Neuron (in vitro differentiated cells): ENCODE results near the gene CPA5.
"Not testable (repeated sequence)": the region's sequence is repeated elsewhere in the genome, so short reads cannot be mapped to it uniquely, and the experiment has no call there.

Source experiments
- H2AFZ ChIP-seq: one replicate; pipeline ENCODE4 v1.6.1; 2013; ENCODE audit warnings: low read depth, mild to moderate bottlenecking, inconsistent platforms, low read length, moderate library complexity
- H3K27me3 ChIP-seq: one replicate; pipeline ENCODE4 v1.6.1; 2013; ENCODE audit warnings: low read length; ENCODE audit not compliant: insufficient read depth
- H3K36me3 ChIP-seq: one replicate; pipeline ENCODE4 v1.6.1; 2013; ENCODE audit warnings: low read length; ENCODE audit not compliant: insufficient read depth
- H3K4me1 ChIP-seq: one replicate; pipeline ENCODE4 v1.6.1; 2013; ENCODE audit warnings: low read length; ENCODE audit not compliant: insufficient read depth
- H3K4me3 ChIP-seq: 2 replicates; pipeline ENCODE4 v1.5.1; 2013; ENCODE audit warnings: mild to moderate bottlenecking, low read length, moderate library complexity
- H3K9me3 ChIP-seq: one replicate; pipeline ENCODE4 v1.6.1; 2013; ENCODE audit warnings: low read length

Gene CPA5

DNA sequence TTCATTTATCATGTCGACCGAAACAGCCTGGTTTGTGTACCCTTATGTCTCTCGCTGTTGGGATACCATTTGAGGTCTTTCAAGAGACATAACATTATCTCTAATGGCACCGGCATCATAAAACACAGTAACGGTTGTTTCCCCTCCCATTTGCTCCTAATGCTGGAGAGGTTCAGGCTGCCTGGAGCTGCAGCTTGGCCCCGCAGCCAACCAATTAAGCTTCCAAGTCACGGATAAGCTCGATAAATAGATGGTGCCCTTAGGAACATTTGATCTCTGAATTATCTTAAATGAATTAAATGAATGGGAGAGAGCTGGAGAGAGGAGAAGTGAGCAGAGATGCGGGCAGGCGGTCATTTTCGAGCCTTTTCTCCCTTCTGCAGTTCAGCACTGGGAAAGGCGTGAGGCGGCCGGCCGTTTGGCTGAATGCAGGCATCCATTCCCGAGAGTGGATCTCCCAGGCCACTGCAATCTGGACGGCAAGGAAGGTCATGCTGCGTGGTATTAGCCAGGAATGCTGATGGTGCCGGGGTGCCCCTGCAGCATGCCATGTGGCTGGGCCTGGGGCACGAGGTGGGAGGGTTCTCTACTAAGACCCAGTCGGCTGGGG lies 39.1 kb upstream of the CPA5 start:
- Histone ChIP-seq H3K4me1 (no peaks in the 10 kb centered on the region), H3K36me3 (no peaks in the 10 kb centered on the region), H3K9me3 (peaks cover 2% of the 10 kb centered on the region), H2AFZ (no peak overlapping the region), H3K4me3 (no peak overlapping the region), H3K27me3 (no peaks in the 10 kb centered on the region)

- H3K4me1 ChIP-seq: no peaks in the 10 kb centered on the region
- no peaks in the 10 kb centered on the region for H3K27me3 ChIP-seq
- H3K9me3 ChIP-seq: no peaks in the 10 kb centered on the region
- H3K4me3 ChIP-seq: no peak overlapping the region
- H3K36me3 ChIP-seq: no peaks in the 10 kb centered on the region
- H2AFZ ChIP-seq: no peak overlapping the region
Measured at GRCh38 chr7:130309986-130310385, 34.6 kb upstream of the CPA5 start.

GRCh38 chr7:130314305-130314704 lies 30.3 kb upstream of the CPA5 start:
- Histone ChIP-seq H3K9me3 (no peaks in the 10 kb centered on the region), H2AFZ (no peak overlapping the region), H3K36me3 (no peaks in the 10 kb centered on the region), H3K4me1 (no peaks in the 10 kb centered on the region), H3K4me3 (no peak overlapping the region), H3K27me3 (no peaks in the 10 kb centered on the region)

GRCh38 chr7:130319541-130319940 lies 25.1 kb upstream of the CPA5 start:
- H2AFZ ChIP-seq: no peak overlapping the region
- H3K4me1 ChIP-seq: peaks cover 2% of the 10 kb centered on the region
- H3K27me3 ChIP-seq: no peaks in the 10 kb centered on the region
- no peaks in the 10 kb centered on the region for H3K36me3 ChIP-seq
- H3K4me3 ChIP-seq: no peak overlapping the region
- H3K9me3 ChIP-seq: no peaks in the 10 kb centered on the region

- H3K4me1 ChIP-seq, H3K4me3 ChIP-seq, H2AFZ ChIP-seq, H3K27me3 ChIP-seq, H3K9me3 ChIP-seq, H3K36me3 ChIP-seq: not testable (repeated sequence)
Measured at GRCh38 chr7:130321542-130322229, 22.9 kb upstream of the CPA5 start.

DNA sequence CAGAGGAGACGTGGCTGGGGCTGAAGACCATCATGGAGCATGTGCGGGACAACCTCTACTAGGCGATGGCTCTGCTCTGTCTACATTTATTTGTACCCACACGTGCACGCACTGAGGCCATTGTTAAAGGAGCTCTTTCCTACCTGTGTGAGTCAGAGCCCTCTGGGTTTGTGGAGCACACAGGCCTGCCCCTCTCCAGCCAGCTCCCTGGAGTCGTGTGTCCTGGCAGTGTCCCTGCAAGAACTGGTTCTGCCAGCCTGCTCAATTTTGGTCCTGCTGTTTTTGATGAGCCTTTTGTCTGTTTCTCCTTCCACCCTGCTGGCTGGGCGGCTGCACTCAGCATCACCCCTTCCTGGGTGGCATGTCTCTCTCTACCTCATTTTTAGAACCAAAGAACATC lies 22.0 kb upstream of the CPA5 start:
- Histone ChIP-seq H3K27me3 (no peaks in the 10 kb centered on the region), H3K4me3 (no peak overlapping the region), H3K9me3 (no peaks in the 10 kb centered on the region), H2AFZ (no peak overlapping the region), H3K4me1 (peaks cover 3% of the 10 kb centered on the region), H3K36me3 (no peaks in the 10 kb centered on the region)

GRCh38 chr7:130324306-130324943 lies 20.2 kb upstream of the CPA5 start:
- Histone ChIP-seq H2AFZ (no peak overlapping the region), H3K9me3 (no peaks in the 10 kb centered on the region), H3K4me1 (peaks cover 3% of the 10 kb centered on the region), H3K4me3 (no peak overlapping the region), H3K27me3 (no peaks in the 10 kb centered on the region), H3K36me3 (no peaks in the 10 kb centered on the region)

GRCh38 chr7:130329681-130330080 lies 14.9 kb upstream of the CPA5 start:
- Histone ChIP-seq H3K9me3 (no peaks in the 10 kb centered on the region), H3K36me3 (no peaks in the 10 kb centered on the region), H2AFZ (no peak overlapping the region), H3K27me3 (no peaks in the 10 kb centered on the region), H3K4me3 (no peak overlapping the region), H3K4me1 (no peaks in the 10 kb centered on the region)

DNA sequence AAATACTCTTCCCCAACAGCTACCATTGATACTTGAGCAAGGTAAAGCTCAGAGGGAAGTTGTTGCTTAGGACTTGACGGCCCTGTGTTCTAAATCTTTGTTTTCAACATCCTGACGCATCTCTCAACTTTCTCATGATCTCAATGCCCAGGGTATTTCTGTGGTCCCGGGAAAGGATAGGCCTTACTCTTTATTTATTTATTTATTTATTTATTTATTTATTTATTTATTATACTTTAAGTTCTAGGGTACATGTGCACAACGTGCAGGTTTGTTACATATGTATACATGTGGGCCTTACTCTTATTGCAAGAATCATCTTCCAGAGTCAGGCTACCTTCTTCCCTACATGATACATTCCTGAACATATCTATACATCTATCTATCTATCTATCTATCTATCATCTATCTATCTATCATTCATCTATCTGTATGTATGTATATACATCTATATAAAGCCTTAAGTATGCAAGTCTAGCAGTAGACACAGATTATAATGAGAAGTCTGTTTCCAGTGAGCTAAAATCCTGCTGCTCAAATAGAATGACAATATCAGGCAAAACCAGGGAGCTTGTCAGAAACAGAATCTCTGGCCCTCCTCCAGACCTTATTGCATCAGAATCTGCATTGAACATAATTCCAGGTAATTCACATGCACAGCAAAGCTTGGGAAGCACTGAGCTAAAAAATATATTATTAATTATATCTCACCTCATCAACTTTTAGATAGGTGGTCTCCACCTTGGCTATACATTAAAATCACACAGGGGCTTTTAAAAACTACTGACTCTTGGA lies 12.2 kb upstream of the CPA5 start:
- no peaks in the 10 kb centered on the region for H3K27me3 ChIP-seq
- no peak overlapping the region for H3K4me3 ChIP-seq
- no peaks in the 10 kb centered on the region for H3K4me1 ChIP-seq
- H3K36me3 ChIP-seq: no peaks in the 10 kb centered on the region
- no peak overlapping the region for H2AFZ ChIP-seq
- H3K9me3 ChIP-seq: no peaks in the 10 kb centered on the region

DNA sequence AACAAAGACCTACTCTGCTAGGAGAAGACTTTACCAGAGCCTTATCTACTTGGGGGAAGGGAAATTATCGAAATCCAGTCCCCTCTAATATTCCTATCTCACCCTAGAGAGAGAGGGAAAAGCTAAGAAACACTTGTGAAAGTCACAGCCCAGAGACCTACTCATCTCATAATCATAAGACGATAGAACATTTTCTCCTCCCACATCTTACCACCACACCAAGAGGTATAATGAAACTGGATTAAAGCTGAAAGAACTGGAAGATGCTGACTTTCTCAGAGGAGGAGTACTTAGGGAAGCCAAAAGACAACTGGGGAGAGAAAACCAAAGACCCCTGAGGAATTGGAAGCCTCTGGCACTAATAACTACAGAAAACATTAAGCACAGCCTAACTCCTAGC lies 10.8 kb upstream of the CPA5 start:
- Histone ChIP-seq H2AFZ (no peak overlapping the region), H3K4me1 (no peaks in the 10 kb centered on the region), H3K36me3 (no peaks in the 10 kb centered on the region), H3K27me3 (no peaks in the 10 kb centered on the region), H3K4me3 (no peak overlapping the region), H3K9me3 (no peaks in the 10 kb centered on the region)

GRCh38 chr7:130334274-130334673 lies 10.3 kb upstream of the CPA5 start:
- Histone ChIP-seq H2AFZ (no peak overlapping the region), H3K4me1 (no peaks in the 10 kb centered on the region), H3K9me3 (no peaks in the 10 kb centered on the region), H3K27me3 (no peaks in the 10 kb centered on the region), H3K36me3 (no peaks in the 10 kb centered on the region), H3K4me3 (no peak overlapping the region)

DNA sequence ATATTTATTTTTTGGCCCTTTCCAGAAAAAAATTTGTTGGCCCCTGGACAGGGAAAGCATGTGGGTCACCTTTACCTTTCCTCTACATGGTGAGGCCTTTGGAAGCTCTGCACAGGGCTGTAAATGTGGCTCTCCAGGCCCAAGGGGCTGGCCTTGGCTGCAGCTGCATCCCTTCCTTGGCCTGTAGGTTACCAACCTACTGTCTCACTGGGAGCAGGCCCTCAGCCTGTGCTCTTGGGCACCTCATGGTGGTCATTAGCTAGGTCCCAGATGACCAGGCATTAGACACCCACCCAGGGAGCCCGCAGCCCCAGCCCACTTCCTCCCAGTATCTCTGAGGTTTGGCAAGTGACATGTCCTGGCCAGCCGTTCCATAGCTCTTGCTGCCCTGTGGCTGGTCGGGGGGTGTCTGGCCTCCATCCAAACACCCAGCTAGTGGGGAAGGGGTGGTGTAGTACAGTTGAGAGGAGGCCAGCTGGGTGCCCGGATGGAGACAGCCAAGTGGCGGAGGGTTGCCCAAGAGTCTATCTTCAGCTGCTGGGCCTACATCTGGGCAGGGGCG lies 7.1 kb upstream of the CPA5 start:
- Histone ChIP-seq H3K4me3 (no peak overlapping the region), H2AFZ (no peak overlapping the region), H3K27me3 (no peaks in the 10 kb centered on the region), H3K4me1 (no peaks in the 10 kb centered on the region), H3K36me3 (no peaks in the 10 kb centered on the region), H3K9me3 (no peaks in the 10 kb centered on the region)

DNA sequence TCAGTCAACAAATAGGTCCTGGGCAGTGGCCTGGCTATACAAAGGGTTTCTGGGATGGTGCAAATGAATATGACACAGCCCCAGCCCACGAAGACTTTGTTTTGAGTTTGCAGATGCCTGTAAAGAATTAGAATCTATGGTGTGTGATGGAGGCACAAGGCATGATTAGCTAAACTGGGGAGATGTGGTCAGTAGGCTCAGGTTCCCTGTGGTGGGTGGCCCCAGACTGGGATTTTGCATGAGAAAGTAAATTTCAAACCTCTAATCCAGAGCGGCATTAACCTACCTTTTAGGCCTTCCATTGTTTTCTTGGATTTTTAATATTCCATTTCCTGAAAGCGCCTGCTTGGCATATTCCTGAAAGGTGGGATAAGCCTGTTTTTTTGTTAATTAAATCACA lies 6.4 kb upstream of the CPA5 start:
- Histone ChIP-seq H3K27me3 (no peaks in the 10 kb centered on the region), H3K4me1 (no peaks in the 10 kb centered on the region), H3K9me3 (no peaks in the 10 kb centered on the region), H2AFZ (no peak overlapping the region), H3K36me3 (no peaks in the 10 kb centered on the region), H3K4me3 (no peak overlapping the region)
